Glomerular visceral epithelial cell (primary cell): Measurements from ENCODE around the gene CREB3L4.
"Not testable (repeated sequence)": the region's sequence is repeated elsewhere in the genome, so short reads cannot be mapped to it uniquely, and the experiment has no call there.

Source experiments
- DNase-seq: peaks from one replicate; pipeline ENCODE4 v3.0.0-alpha.2; 2016; ENCODE audit errors: extremely low spot score

The CREB3L4 gene

GRCh38 chr1:153959454-153959853 is 8.2 kb upstream of the CREB3L4 start:
- DNase-seq, result no peak

- no peak for DNase-seq
Measured at GRCh38 chr1:153960206-153960605, 7.5 kb upstream of the CREB3L4 start.

- no peak for DNase-seq
Measured at GRCh38 chr1:153961421-153961820, 6.3 kb upstream of the CREB3L4 start.

- peak; percentile 70 for DNase-seq
Measured at GRCh38 chr1:153962088-153963029, 5.3 kb upstream of the CREB3L4 start.

GRCh38 chr1:153963030-153963849 is 4.5 kb upstream of the CREB3L4 start, which contains the start of gene SLC39A1:
SLC39A1 (minus strand) TSS chr1:153963537; CDS start chr1:153962715, 822 bp downstream.
- peak; percentile 98 for DNase-seq

- DNase-seq, result peak; percentile 82
Measured at GRCh38 chr1:153963850-153964331, 3.8 kb upstream of the CREB3L4 start.

GRCh38 chr1:153968000-153968363 is 280 bp downstream of the CREB3L4 start:
- DNase-seq, result no peak

- DNase-seq, result no peak
Measured at GRCh38 chr1:153968408-153968807, 706 bp downstream of the CREB3L4 start.

- no peak for DNase-seq
Measured at GRCh38 chr1:153968972-153969371, 1.3 kb downstream of the CREB3L4 start.

GRCh38 chr1:153970346-153970745 is 2.6 kb downstream of the CREB3L4 start:
- no peak for DNase-seq

- no peak for DNase-seq
Measured at GRCh38 chr1:153973071-153973470, 5.4 kb downstream of the CREB3L4 start.

- DNase-seq, result no peak
Measured at GRCh38 chr1:153973525-153973924, 5.8 kb downstream of the CREB3L4 start.

GRCh38 chr1:153976819-153977249 is 9.1 kb downstream of the CREB3L4 start:
- no peak for DNase-seq

- DNase-seq, result peak; percentile 76
Measured at GRCh38 chr1:153977250-153978240, 9.8 kb downstream of the CREB3L4 start, which contains the start of gene JTB. JTB (minus strand) TSS chr1:153977674; CDS start chr1:153977252, 422 bp downstream.

GRCh38 chr1:153978274-153978909 is 10.7 kb downstream of the CREB3L4 start:
- DNase-seq, result no peak

GRCh38 chr1:153979091-153979490 is 11.4 kb downstream of the CREB3L4 start:
- DNase-seq, result not testable (repeated sequence)

- not testable (repeated sequence) for DNase-seq
Measured at GRCh38 chr1:153981735-153982134, 14.0 kb downstream of the CREB3L4 start.

GRCh38 chr1:153984123-153984894 is 16.6 kb downstream of the CREB3L4 start:
- no peak for DNase-seq

- peak; percentile 80 for DNase-seq
Measured at GRCh38 chr1:153985341-153985912, 17.7 kb downstream of the CREB3L4 start.
